ENCODE data around the gene C9orf50.

C9orf50 gene

DNA sequence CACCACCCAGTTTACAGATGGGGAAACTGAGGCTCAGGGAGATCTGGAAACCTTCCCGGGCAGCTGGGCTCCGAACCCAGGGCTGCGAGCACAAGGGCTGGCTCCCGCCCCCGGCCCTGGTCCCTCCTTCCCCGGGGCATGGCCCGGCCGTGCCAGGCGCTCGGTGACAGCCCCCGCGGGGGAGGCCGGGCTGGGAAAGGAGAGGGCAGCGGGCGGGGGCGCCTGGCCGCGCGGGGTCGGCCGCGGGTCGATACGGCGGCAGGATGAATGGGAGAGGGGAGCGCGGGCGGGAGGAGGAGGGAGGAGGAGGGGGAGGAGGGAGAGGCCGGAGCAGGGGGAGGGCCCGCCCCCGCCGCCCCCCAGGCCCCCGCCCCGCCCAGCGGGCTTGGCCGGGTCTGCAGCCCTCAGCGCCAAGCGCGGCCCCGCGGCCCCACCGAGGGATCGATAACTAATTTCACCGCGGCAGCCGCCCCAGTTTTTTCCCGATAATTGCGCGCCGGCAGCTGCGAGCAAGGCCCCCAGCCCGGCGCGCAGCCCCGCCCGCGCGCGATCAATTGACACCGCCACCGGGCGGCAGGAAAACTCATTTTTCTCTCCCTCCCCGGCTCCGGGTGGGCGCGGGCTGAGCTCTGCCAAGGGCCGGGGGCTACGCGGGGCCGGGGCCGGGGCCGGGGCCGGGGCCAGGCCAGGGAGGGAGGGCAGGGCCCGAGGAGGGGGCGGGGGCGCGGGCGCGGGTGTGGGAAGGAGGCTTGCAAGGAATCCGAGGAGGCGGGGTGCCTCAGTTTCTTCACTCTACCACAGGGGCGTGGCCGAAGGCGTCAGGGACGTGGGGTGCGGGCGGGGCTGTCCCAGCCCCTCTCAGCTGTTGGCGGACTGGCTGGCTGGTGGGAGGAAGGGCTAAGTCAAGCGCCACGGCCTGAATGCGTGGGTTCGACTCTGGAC, 52.1 kb downstream of the C9orf50 start:
- TF ChIP-seq, protein P1, sequence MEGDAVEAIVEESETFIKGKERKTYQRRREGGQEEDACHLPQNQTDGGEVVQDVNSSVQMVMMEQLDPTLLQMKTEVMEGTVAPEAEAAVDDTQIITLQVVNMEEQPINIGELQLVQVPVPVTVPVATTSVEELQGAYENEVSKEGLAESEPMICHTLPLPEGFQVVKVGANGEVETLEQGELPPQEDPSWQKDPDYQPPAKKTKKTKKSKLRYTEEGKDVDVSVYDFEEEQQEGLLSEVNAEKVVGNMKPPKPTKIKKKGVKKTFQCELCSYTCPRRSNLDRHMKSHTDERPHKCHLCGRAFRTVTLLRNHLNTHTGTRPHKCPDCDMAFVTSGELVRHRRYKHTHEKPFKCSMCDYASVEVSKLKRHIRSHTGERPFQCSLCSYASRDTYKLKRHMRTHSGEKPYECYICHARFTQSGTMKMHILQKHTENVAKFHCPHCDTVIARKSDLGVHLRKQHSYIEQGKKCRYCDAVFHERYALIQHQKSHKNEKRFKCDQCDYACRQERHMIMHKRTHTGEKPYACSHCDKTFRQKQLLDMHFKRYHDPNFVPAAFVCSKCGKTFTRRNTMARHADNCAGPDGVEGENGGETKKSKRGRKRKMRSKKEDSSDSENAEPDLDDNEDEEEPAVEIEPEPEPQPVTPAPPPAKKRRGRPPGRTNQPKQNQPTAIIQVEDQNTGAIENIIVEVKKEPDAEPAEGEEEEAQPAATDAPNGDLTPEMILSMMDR (IDR thresholded peaks at IDR 0.05; ENCODE audit: low read depth, low read length) = no peak
- Histone ChIP-seq H3K36me3 (no peaks in the 10 kb centered on the region), H3K4me3 (ENCODE audit: low read depth, low read length) (peak overlapping the region; percentile 41), H3K27ac (peak overlapping the region; percentile 63), H3K27me3 (ENCODE audit: insufficient read depth, low read depth, severe bottlenecking) (no peaks in the 10 kb centered on the region), H3K9me3 (ENCODE audit: severe bottlenecking) (peaks cover 7% of the 10 kb centered on the region)
- DNase-seq = peak; percentile 71

DNA sequence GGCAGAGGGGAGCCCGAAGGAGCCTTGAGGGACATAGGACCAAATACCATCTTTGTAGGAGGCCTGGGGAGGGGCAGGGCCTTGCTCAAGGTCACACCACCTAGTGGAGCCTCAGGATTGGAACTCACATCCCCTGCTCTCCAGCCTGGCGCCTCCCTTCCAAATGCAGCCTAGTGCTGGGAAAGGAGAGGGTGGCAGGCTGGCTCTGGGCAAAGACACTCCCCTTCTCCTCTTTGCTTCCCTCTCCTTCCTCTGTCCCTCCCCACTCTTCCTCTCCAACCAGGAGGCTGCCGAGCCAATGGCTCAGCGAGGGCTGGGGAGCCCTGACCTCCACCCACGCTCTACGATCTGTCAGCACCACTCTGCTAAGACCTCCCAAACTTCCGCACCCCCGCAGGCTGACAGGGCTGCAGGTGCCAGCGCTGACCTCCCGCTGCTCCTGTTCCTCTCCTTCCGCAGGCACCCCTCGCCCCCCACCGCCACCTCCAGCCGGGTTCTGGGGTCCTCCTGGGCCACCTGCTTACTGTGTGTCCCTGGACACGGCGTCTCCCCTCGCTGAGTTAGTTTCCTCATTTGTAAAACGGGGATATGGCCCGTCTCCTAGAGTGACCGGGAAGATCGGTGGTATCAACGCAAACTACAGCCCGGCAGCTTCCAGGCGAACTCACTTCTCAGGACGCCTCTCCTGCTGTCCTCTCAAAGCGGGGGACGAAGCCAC, 52.9 kb downstream of the C9orf50 start:
- H3K36me3 ChIP-seq = no peaks in the 10 kb centered on the region
- DNase-seq = no peak
- peak overlapping the region; percentile 38 for H3K27ac ChIP-seq
- H3K9me3 ChIP-seq (ENCODE audit: severe bottlenecking) = peaks cover 4% of the 10 kb centered on the region
- H3K27me3 ChIP-seq (ENCODE audit: insufficient read depth, low read depth, severe bottlenecking) = no peaks in the 10 kb centered on the region
- TF ChIP-seq, protein P1 (IDR thresholded peaks at IDR 0.05; ENCODE audit: low read depth, low read length) = 0 out of 2 replicates have a peak, but pooled peaks have one; percentile 7
- peak overlapping the region; percentile 41 for H3K4me3 ChIP-seq (ENCODE audit: low read depth, low read length)

DNA sequence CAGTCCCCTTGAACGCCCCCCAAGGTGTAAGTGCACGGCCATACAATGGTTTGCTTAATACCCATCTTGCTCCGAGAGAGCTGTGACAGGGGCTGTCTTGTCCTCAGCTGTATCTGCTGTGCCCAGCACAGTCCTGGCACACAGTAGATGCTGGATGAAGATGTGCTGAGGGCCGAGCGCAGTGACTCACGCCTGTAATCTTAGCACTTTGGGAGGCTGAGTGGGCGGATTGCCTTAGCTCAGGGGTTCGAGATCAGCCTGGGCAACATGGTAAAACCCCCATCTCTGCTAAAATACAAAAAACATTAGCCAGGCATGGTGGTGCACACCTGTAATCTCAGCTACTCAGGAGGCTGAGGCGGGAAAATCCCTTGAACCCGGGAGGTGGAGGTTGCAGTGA, 53.6 kb downstream of the C9orf50 start:
- Histone ChIP-seq H3K36me3 (no peaks in the 10 kb centered on the region), H3K27me3 (ENCODE audit: insufficient read depth, low read depth, severe bottlenecking) (no peaks in the 10 kb centered on the region), H3K4me3 (ENCODE audit: low read depth, low read length) (no peak overlapping the region), H3K9me3 (ENCODE audit: severe bottlenecking) (peaks cover 4% of the 10 kb centered on the region), H3K27ac (no peak overlapping the region)
- no peak for DNase-seq
- TF ChIP-seq, protein P1 (IDR thresholded peaks at IDR 0.05; ENCODE audit: low read depth, low read length) = no peak

DNA sequence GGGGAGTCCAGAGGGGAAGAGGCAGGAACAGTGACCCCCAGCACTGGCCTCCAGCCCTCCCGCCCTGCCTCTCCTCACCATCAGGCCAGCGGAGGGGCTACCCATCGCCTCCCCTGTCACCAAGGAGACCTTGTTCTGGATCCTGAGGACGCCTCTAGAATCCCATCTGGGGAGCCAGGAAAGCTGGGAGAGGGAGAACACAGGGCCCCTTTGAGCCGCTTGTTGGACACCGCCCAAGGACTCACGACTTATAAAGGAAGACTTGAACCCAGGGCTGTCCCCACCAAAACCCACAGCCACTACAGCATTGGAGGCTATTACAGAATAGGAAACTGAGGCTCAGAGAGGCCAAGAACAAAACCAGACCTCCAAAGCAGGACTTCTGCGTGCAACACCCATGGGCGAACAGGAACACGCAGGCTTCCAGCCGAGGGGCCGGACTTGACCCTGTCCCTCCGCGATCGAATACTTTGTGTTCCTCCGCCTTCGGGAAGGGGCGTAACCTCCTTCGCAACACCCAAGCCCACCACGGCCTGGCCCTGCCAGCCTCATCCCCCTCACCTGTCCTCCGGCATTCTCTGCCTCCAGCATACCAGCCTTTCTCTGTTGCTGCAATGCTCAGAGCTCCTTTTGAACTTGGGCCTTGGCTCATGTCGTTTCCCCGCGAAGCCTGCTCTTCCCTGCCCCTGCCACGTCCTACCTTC, 54.2 kb downstream of the C9orf50 start:
- TF ChIP-seq, protein P1 (IDR thresholded peaks at IDR 0.05; ENCODE audit: low read depth, low read length) = no peak
- Histone ChIP-seq H3K27me3 (ENCODE audit: insufficient read depth, low read depth, severe bottlenecking) (no peaks in the 10 kb centered on the region), H3K4me3 (ENCODE audit: low read depth, low read length) (no peak overlapping the region), H3K36me3 (no peaks in the 10 kb centered on the region), H3K27ac (no peak overlapping the region), H3K9me3 (ENCODE audit: severe bottlenecking) (peaks cover 4% of the 10 kb centered on the region)
- no peak for DNase-seq

DNA sequence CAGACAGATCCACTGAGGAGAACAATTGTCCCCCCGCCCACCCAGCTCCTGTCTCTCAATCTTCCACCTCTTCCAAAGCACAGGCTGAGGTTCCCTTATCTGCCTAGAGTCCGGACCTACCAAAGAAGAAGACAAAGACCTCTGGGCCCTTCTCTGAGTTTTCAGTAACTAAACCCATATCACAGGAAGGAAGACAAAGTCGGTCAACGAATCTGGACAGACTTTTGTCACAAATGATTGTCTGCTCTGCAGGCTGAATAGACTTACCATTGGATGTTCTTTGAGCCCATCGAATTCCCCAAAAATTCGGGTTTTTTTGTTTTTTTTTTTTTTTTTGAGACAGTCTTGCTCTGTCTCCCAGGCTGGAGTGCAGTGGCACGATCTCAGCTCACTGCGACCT, 58.0 kb downstream of the C9orf50 start:
- Histone ChIP-seq H3K27ac (no peak overlapping the region), H3K9me3 (ENCODE audit: severe bottlenecking) (peaks cover 4% of the 10 kb centered on the region), H3K36me3 (no peaks in the 10 kb centered on the region), H3K27me3 (ENCODE audit: insufficient read depth, low read depth, severe bottlenecking) (no peaks in the 10 kb centered on the region), H3K4me3 (ENCODE audit: low read depth, low read length) (no peak overlapping the region)
- no peak for DNase-seq
- TF ChIP-seq, protein P1 (IDR thresholded peaks at IDR 0.05; ENCODE audit: low read depth, low read length) = no peak

Measured in WERI-Rb-1 (cell line).